Measurements from ENCODE around the gene NR3C1.

The NR3C1 gene

GRCh38 chr5:143428738-143429420 is 25.4 kb upstream of the NR3C1 start:
- Histone ChIP-seq H4K91ac (ENCODE audit: low read length) (no peak overlapping the region), H2AK5ac (ENCODE audit: low read length, severe bottlenecking) (no peak overlapping the region), H2BK12ac (ENCODE audit: low read length in 2 of 2) (no peak overlapping the region), H2BK120ac (ENCODE audit: low read depth, low read length) (no peak overlapping the region), H3K14ac (ENCODE audit: low read length in 2 of 2) (no peak overlapping the region), H3K36me3 (ENCODE audit: control insufficient read depth in 1 of 2, insufficient read depth in 2 of 2, low read depth in 1 of 2, low read length in 2 of 2) (no peaks in the 10 kb centered on the region), H3K4me1 (ENCODE audit: control insufficient read depth, insufficient read depth, low read depth, low read length) (peaks cover 6% of the 10 kb centered on the region), H3K9ac (ENCODE audit: low read length) (no peak overlapping the region), H3K18ac (ENCODE audit: low read depth in 1 of 2, low read length in 2 of 2) (no peak overlapping the region), H3K79me1 (replicated peaks; ENCODE audit: low read length, poor library complexity, severe bottlenecking) (no peaks in the 10 kb centered on the region), H2BK15ac (ENCODE audit: low read depth, poor library complexity, severe bottlenecking) (no peak overlapping the region), H3K27me3 (ENCODE audit: control insufficient read depth in 1 of 2, insufficient read depth in 1 of 2, low read length in 2 of 2) (no peaks in the 10 kb centered on the region), H3K4me2 (ENCODE audit: low read length, poor library complexity, severe bottlenecking) (no peak overlapping the region), H3K4me3 (ENCODE audit: insufficient read depth in 1 of 2, low read depth in 1 of 2, low read length in 2 of 2) (no peak overlapping the region), H3K27ac (ENCODE audit: low read length, poor library complexity, severe bottlenecking) (no peak overlapping the region), H2BK5ac (ENCODE audit: low read depth, low read length, poor library complexity, severe bottlenecking) (no peak overlapping the region), H4K8ac (ENCODE audit: low read length) (no peak overlapping the region), H2AFZ (ENCODE audit: low read depth, low read length) (no peak overlapping the region), H3K23ac (ENCODE audit: low read length in 2 of 2) (no peak overlapping the region), H3K4ac (ENCODE audit: low read depth in 1 of 2, low read length in 2 of 2) (no peak overlapping the region), H3K9me3 (ENCODE audit: control insufficient read depth, low read length) (no peaks in the 10 kb centered on the region)
- DNase-seq: no peak
- 100% methylated on average over 1 of the region's 2 CpGs for WGBS

DNA sequence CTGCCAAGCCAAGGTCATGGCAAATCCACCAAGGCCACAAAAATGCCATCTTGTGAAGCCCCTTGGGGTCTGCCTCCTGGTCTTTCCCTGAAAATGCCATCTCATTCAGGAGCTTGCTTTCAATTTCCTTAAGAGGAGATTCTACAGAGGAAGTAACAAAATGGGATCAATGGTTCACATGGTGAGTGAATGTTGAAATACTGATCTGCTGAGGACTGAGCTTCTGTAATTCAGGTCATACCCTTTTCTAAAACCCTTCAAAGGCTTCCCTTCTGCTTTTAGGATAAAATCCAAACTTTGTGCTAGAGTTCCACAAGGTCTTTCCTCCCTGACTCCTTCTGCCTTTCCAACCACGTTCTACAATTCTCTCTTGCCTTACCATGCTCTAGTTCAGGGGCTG is 24.7 kb upstream of the NR3C1 start:
- WGBS: no CpG with 5 or more reads among the region's 1 CpG
- Histone ChIP-seq H3K23ac (ENCODE audit: low read length in 2 of 2) (no peak overlapping the region), H4K91ac (ENCODE audit: low read length) (no peak overlapping the region), H3K27me3 (ENCODE audit: control insufficient read depth in 1 of 2, insufficient read depth in 1 of 2, low read length in 2 of 2) (no peaks in the 10 kb centered on the region), H2BK5ac (ENCODE audit: low read depth, low read length, poor library complexity, severe bottlenecking) (no peak overlapping the region), H3K14ac (ENCODE audit: low read length in 2 of 2) (no peak overlapping the region), H3K4ac (ENCODE audit: low read depth in 1 of 2, low read length in 2 of 2) (no peak overlapping the region), H3K4me2 (ENCODE audit: low read length, poor library complexity, severe bottlenecking) (no peak overlapping the region), H2BK120ac (ENCODE audit: low read depth, low read length) (no peak overlapping the region), H2AFZ (ENCODE audit: low read depth, low read length) (no peak overlapping the region), H3K27ac (ENCODE audit: low read length, poor library complexity, severe bottlenecking) (no peak overlapping the region), H2AK5ac (ENCODE audit: low read length, severe bottlenecking) (no peak overlapping the region), H3K18ac (ENCODE audit: low read depth in 1 of 2, low read length in 2 of 2) (no peak overlapping the region), H3K4me3 (ENCODE audit: insufficient read depth in 1 of 2, low read depth in 1 of 2, low read length in 2 of 2) (no peak overlapping the region), H3K9ac (ENCODE audit: low read length) (no peak overlapping the region), H3K36me3 (ENCODE audit: control insufficient read depth in 1 of 2, insufficient read depth in 2 of 2, low read depth in 1 of 2, low read length in 2 of 2) (no peaks in the 10 kb centered on the region), H3K79me1 (replicated peaks; ENCODE audit: low read length, poor library complexity, severe bottlenecking) (no peaks in the 10 kb centered on the region), H2BK12ac (ENCODE audit: low read length in 2 of 2) (no peak overlapping the region), H3K9me3 (ENCODE audit: control insufficient read depth, low read length) (no peaks in the 10 kb centered on the region), H4K8ac (ENCODE audit: low read length) (no peak overlapping the region), H3K4me1 (ENCODE audit: control insufficient read depth, insufficient read depth, low read depth, low read length) (peaks cover 3% of the 10 kb centered on the region), H2BK15ac (ENCODE audit: low read depth, poor library complexity, severe bottlenecking) (no peak overlapping the region)
- DNase-seq: no peak

DNA sequence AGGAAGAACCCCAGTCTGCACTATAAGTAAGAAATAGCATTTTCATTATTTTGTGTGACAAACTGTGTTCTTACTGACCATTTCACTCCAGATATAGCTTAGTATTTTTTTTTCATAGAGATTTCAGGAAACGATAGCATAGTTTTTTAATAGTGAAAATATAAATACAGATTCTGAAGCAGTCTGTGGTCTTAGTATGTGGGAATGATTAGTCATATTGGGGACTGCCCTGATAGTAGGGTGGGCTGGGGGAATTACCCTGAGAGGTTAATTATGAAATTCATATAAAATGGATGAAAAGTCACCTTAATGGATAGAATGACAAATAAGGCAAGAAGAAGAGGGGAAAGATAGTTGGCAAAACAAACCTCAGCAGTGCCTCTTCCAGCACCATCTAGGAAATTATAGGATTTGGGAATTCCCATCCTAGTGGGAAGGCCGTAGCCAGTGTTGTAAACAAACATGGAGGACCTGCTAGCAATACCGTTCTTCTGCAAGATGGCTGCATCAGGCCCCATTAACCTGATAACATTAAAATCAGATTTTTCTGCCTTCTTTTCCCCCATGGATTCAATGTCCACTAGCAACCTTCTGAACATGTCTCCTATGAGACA is 23.7 kb upstream of the NR3C1 start:
- Histone ChIP-seq H3K18ac (ENCODE audit: low read depth in 1 of 2, low read length in 2 of 2) (no peak overlapping the region), H3K4me3 (ENCODE audit: insufficient read depth in 1 of 2, low read depth in 1 of 2, low read length in 2 of 2) (no peak overlapping the region), H3K4ac (ENCODE audit: low read depth in 1 of 2, low read length in 2 of 2) (no peak overlapping the region), H2AFZ (ENCODE audit: low read depth, low read length) (no peak overlapping the region), H3K27me3 (ENCODE audit: control insufficient read depth in 1 of 2, insufficient read depth in 1 of 2, low read length in 2 of 2) (no peaks in the 10 kb centered on the region), H2BK15ac (ENCODE audit: low read depth, poor library complexity, severe bottlenecking) (no peak overlapping the region), H2BK5ac (ENCODE audit: low read depth, low read length, poor library complexity, severe bottlenecking) (no peak overlapping the region), H3K36me3 (ENCODE audit: control insufficient read depth in 1 of 2, insufficient read depth in 2 of 2, low read depth in 1 of 2, low read length in 2 of 2) (no peaks in the 10 kb centered on the region), H3K4me1 (ENCODE audit: control insufficient read depth, insufficient read depth, low read depth, low read length) (peaks cover 3% of the 10 kb centered on the region), H3K27ac (ENCODE audit: low read length, poor library complexity, severe bottlenecking) (no peak overlapping the region), H2BK120ac (ENCODE audit: low read depth, low read length) (no peak overlapping the region), H3K23ac (ENCODE audit: low read length in 2 of 2) (no peak overlapping the region), H3K14ac (ENCODE audit: low read length in 2 of 2) (no peak overlapping the region), H2AK5ac (ENCODE audit: low read length, severe bottlenecking) (no peak overlapping the region), H3K79me1 (replicated peaks; ENCODE audit: low read length, poor library complexity, severe bottlenecking) (no peaks in the 10 kb centered on the region), H4K8ac (ENCODE audit: low read length) (no peak overlapping the region), H2BK12ac (ENCODE audit: low read length in 2 of 2) (no peak overlapping the region), H3K4me2 (ENCODE audit: low read length, poor library complexity, severe bottlenecking) (no peak overlapping the region), H3K9me3 (ENCODE audit: control insufficient read depth, low read length) (no peaks in the 10 kb centered on the region), H4K91ac (ENCODE audit: low read length) (no peak overlapping the region), H3K9ac (ENCODE audit: low read length) (no peak overlapping the region)
- DNase-seq: no peak
- 92% methylated on average over 3 of the region's 3 CpGs for WGBS

DNA sequence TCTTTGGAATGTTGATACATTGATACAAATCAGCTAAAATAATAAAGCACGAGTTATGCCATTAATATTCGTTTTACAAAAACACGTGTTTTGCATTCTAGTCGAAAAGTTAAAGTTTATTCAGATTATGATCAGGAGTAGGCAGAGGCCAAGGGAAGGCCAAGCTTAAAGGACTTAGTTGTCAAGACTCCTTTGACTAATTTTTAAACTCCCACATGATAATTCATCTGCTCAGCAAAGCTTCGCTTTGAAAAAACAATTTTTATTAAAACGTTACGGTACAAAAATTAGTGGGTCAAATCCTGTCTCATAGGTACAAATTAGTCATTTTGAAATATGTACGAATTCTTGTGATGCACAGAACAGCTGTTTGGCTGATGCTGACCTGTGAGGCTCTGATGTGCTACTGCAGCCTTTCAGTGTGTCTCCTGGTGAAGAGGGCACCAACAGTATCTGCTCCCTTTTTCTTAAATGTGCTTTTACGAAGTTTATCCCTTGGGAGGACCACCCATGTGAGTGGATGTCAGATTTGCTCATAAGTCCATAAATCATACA is 23.0 kb upstream of the NR3C1 start:
- Histone ChIP-seq H3K14ac (ENCODE audit: low read length in 2 of 2) (no peak overlapping the region), H4K91ac (ENCODE audit: low read length) (no peak overlapping the region), H2BK15ac (ENCODE audit: low read depth, poor library complexity, severe bottlenecking) (no peak overlapping the region), H2AK5ac (ENCODE audit: low read length, severe bottlenecking) (no peak overlapping the region), H2BK12ac (ENCODE audit: low read length in 2 of 2) (no peak overlapping the region), H2BK5ac (ENCODE audit: low read depth, low read length, poor library complexity, severe bottlenecking) (no peak overlapping the region), H3K79me1 (replicated peaks; ENCODE audit: low read length, poor library complexity, severe bottlenecking) (no peaks in the 10 kb centered on the region), H2BK120ac (ENCODE audit: low read depth, low read length) (no peak overlapping the region), H4K8ac (ENCODE audit: low read length) (no peak overlapping the region), H3K23ac (ENCODE audit: low read length in 2 of 2) (no peak overlapping the region), H3K27ac (ENCODE audit: low read length, poor library complexity, severe bottlenecking) (no peak overlapping the region), H3K36me3 (ENCODE audit: control insufficient read depth in 1 of 2, insufficient read depth in 2 of 2, low read depth in 1 of 2, low read length in 2 of 2) (no peaks in the 10 kb centered on the region), H3K18ac (ENCODE audit: low read depth in 1 of 2, low read length in 2 of 2) (no peak overlapping the region), H3K4me1 (ENCODE audit: control insufficient read depth, insufficient read depth, low read depth, low read length) (no peaks in the 10 kb centered on the region), H3K9ac (ENCODE audit: low read length) (no peak overlapping the region), H3K4me2 (ENCODE audit: low read length, poor library complexity, severe bottlenecking) (no peak overlapping the region), H3K9me3 (ENCODE audit: control insufficient read depth, low read length) (no peaks in the 10 kb centered on the region), H3K27me3 (ENCODE audit: control insufficient read depth in 1 of 2, insufficient read depth in 1 of 2, low read length in 2 of 2) (no peaks in the 10 kb centered on the region), H3K4me3 (ENCODE audit: insufficient read depth in 1 of 2, low read depth in 1 of 2, low read length in 2 of 2) (no peak overlapping the region), H3K4ac (ENCODE audit: low read depth in 1 of 2, low read length in 2 of 2) (no peak overlapping the region), H2AFZ (ENCODE audit: low read depth, low read length) (no peak overlapping the region)
- WGBS: 96% methylated on average over 8 of the region's 9 CpGs
- no peak for DNase-seq

Data from mesenchymal stem cell (in vitro differentiated cells and primary cell).